ENCODE data around the gene GDPD3.

GDPD3 gene

DNA sequence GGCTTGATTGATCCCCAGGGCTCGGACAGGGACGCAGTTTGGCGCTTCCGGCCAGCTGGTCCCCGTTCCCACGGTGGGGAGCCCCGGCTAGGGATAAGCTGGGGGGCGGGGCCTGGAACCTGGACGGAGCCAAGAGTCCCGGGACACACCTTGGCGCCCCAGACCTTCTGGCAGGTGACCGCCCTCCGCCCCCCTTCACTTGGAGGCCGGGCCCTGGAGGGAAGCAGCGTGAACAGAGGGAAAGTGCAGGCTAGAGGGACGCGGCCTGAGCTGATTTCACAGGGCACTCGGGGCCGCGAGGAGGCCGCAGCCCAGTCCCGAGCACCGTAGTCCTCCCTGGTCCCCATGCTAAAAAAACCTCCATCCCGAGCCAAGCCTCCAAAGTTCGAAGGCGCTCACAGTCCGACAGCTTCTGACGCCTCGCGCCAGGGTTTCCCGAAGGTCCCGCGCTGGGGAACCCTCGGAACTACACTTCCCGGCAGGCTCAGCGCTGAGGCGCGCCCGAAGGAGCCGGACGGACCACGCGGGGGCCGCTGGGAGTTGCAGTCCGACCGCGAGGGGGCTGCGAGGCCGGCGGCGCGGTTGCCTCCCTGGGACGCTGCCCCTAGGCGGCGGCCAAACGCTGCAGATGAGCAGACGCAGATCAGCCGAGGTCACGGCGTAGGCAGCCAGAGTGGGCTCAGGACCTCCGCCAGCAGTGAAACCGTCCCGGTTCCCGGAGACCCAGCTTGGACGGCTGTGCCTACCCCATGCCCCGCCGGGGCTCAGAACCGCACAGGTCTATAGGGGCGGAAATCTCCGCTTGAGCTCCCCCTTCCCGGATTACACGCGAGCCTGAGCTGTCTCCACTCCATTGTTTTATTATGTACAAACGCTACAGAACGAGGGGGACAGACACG lies 21.6 kb downstream of the GDPD3 start, which contains the start of gene TBX6:
Gene TBX6 (minus strand): TSS at position 451 of the 899 bp plus-strand sequence. CDS start 731 bp downstream, outside the sequence.
- FAIRE-seq (peak; percentile 91), DNase-seq (ENCODE audit: insufficient read length) (peak; percentile 92)
- TF ChIP-seq POLR2A (IDR thresholded peaks at IDR 0.05; ENCODE audit: low read depth, low read length) (peak; percentile 49; the same call in 1 of the 2 replicates), POLR2AphosphoS5 (IDR thresholded peaks at IDR 0.05; ENCODE audit: low read depth, low read length) (peak; percentile 68; the same call in 1 of the 2 replicates), TAF1 (IDR thresholded peaks at IDR 0.05; ENCODE audit: borderline replicate concordance, low read depth, low read length) (no peak)

- TF ChIP-seq TAF1 (IDR thresholded peaks at IDR 0.05; ENCODE audit: borderline replicate concordance, low read depth, low read length) = no peak
- TF ChIP-seq POLR2AphosphoS5 (IDR thresholded peaks at IDR 0.05; ENCODE audit: low read depth, low read length) = no peak
- TF ChIP-seq POLR2A (IDR thresholded peaks at IDR 0.05; ENCODE audit: low read depth, low read length) = no peak
- no peak for FAIRE-seq
- DNase-seq (ENCODE audit: insufficient read length) = no peak
Measured at GRCh38 chr16:30090610-30091331, 22.6 kb downstream of the GDPD3 start.

GRCh38 chr16:30088832-30089624 lies 24.3 kb downstream of the GDPD3 start:
- TF ChIP-seq POLR2A (IDR thresholded peaks at IDR 0.05; ENCODE audit: low read depth, low read length) = no peak
- no peak for TF ChIP-seq POLR2AphosphoS5 (IDR thresholded peaks at IDR 0.05; ENCODE audit: low read depth, low read length)
- TF ChIP-seq TAF1 (IDR thresholded peaks at IDR 0.05; ENCODE audit: borderline replicate concordance, low read depth, low read length) = no peak
- FAIRE-seq = no peak
- no peak for DNase-seq (ENCODE audit: insufficient read length)

- DNase-seq (ENCODE audit: insufficient read length) (no peak), FAIRE-seq (no peak)
- TF ChIP-seq TAF1 (IDR thresholded peaks at IDR 0.05; ENCODE audit: borderline replicate concordance, low read depth, low read length) (no peak), POLR2A (IDR thresholded peaks at IDR 0.05; ENCODE audit: low read depth, low read length) (no peak), POLR2AphosphoS5 (IDR thresholded peaks at IDR 0.05; ENCODE audit: low read depth, low read length) (no peak)
Measured at GRCh38 chr16:30088237-30088831, 25.0 kb downstream of the GDPD3 start.

DNA sequence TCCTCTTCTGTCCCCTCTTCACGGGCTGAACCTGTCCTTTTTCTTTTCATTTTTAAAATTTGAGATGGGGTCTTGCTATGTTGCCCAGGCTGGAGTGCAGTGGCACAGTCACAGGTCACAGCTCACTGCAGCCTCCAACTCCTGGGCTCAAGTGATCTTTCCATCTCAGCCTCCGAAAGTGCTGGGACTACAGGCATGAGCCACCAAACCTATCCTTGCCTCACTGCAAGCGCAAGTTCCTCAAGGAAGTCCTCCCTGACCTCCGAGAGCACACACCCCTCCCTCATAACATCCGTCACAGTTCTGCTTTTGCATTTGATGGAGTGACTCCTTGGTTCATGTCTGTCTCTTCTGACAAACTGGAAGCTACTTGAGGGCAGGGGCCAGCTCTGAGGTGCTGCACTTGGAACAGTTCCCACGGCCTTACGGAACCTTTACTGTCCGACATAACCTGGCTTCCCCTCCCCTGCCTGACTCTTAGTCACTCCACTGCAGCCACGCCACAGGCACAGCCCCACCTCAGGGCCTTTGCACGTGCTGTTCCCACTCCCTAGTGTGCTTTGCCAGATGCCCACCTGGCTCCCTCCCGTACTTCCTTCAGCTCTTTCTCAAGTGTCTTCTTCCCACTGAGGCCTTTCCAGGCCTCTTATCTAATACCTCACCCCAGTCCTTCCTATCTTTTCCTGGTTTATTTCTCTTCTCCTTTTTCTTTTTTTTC lies 26.0 kb downstream of the GDPD3 start:
- DNase-seq (ENCODE audit: insufficient read length) (no peak), FAIRE-seq (no peak)
- no peak for TF ChIP-seq POLR2A (IDR thresholded peaks at IDR 0.05; ENCODE audit: low read depth, low read length)
- no peak for TF ChIP-seq TAF1 (IDR thresholded peaks at IDR 0.05; ENCODE audit: borderline replicate concordance, low read depth, low read length)
- no peak for TF ChIP-seq POLR2AphosphoS5 (IDR thresholded peaks at IDR 0.05; ENCODE audit: low read depth, low read length)

- TF ChIP-seq TAF1 (IDR thresholded peaks at IDR 0.05; ENCODE audit: borderline replicate concordance, low read depth, low read length) = no peak
- TF ChIP-seq POLR2A (IDR thresholded peaks at IDR 0.05; ENCODE audit: low read depth, low read length) = no peak
- peak; percentile 55 for TF ChIP-seq POLR2AphosphoS5 (IDR thresholded peaks at IDR 0.05; ENCODE audit: low read depth, low read length)
- FAIRE-seq (no peak), DNase-seq (ENCODE audit: insufficient read length) (no peak)
Measured at GRCh38 chr16:30086291-30087140, 26.8 kb downstream of the GDPD3 start.

DNA sequence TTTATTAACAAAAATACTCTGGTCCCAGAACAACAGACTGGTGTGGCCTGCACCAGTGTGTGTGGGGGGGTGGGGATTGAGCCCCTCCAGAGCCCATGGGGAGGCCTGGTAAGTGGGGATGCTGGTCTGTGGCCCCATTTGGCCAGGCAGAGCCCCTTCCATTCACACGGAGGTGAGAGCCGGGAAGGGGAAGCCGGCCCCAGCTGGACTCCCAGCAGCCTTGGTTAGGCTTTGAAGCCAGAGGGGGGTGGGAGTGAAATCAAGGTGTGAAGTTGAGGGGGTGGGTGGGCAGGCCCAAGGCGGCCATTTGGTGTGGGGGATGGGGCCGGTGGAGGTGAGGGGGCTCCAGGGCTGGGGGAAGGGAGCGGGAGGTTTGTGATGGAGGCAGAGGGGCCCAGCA lies 27.5 kb downstream of the GDPD3 start:
- FAIRE-seq (no peak), DNase-seq (ENCODE audit: insufficient read length) (no peak)
- TF ChIP-seq POLR2A (IDR thresholded peaks at IDR 0.05; ENCODE audit: low read depth, low read length) (no peak), TAF1 (IDR thresholded peaks at IDR 0.05; ENCODE audit: borderline replicate concordance, low read depth, low read length) (no peak), POLR2AphosphoS5 (IDR thresholded peaks at IDR 0.05; ENCODE audit: low read depth, low read length) (no peak)

- DNase-seq (ENCODE audit: insufficient read length) (no peak), FAIRE-seq (no peak)
- TF ChIP-seq POLR2AphosphoS5 (IDR thresholded peaks at IDR 0.05; ENCODE audit: low read depth, low read length) (no peak), POLR2A (IDR thresholded peaks at IDR 0.05; ENCODE audit: low read depth, low read length) (no peak), TAF1 (IDR thresholded peaks at IDR 0.05; ENCODE audit: borderline replicate concordance, low read depth, low read length) (no peak)
Measured at GRCh38 chr16:30085247-30085646, 28.1 kb downstream of the GDPD3 start.

GRCh38 chr16:30084816-30085159 lies 28.5 kb downstream of the GDPD3 start:
- FAIRE-seq (no peak), DNase-seq (ENCODE audit: insufficient read length) (no peak)
- TF ChIP-seq POLR2A (IDR thresholded peaks at IDR 0.05; ENCODE audit: low read depth, low read length) (no peak), POLR2AphosphoS5 (IDR thresholded peaks at IDR 0.05; ENCODE audit: low read depth, low read length) (no peak), TAF1 (IDR thresholded peaks at IDR 0.05; ENCODE audit: borderline replicate concordance, low read depth, low read length) (no peak)

Measured in GM12892 (cell line).